Fibroblast of skin of right biceps (primary cell): ENCODE results near the gene YES1.
"Not testable (repeated sequence)": the region's sequence is repeated elsewhere in the genome, so short reads cannot be mapped to it uniquely, and the experiment has no call there.

ENCODE experiments used
- DNase-seq: peaks from one replicate; pipeline ENCODE4 v3.0.0-alpha.2; 2013

YES1 gene

DNA sequence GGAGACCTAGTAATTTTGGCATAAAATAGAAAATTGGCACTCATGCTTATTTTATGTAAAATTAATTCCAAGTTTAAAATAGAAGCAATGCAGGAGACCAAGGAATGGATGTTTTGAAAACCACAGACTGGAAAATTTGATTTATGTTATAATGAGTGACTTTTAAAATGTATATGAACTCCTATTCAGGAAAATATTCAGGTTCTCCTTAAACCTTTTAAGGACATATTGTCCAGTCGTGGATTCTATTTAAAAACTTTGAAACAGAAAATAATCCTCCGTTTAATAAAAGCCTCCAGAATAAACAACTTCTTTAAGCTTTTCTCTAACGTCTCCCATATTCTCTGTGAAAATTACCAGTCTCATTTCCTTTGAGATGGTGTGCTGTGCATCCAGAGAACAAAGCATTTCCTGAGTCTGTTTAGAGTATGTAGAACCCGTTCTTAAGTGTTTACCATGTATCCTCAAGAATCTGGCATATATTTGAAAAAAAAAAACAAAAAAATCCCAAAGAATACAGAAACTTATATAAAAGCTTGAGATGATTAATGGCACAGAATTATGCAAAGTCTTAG lies 8.6 kb upstream of the YES1 start:
- DNase-seq, result peak; percentile 39

GRCh38 chr18:816869-817268 lies 4.8 kb upstream of the YES1 start:
- no peak for DNase-seq

DNA sequence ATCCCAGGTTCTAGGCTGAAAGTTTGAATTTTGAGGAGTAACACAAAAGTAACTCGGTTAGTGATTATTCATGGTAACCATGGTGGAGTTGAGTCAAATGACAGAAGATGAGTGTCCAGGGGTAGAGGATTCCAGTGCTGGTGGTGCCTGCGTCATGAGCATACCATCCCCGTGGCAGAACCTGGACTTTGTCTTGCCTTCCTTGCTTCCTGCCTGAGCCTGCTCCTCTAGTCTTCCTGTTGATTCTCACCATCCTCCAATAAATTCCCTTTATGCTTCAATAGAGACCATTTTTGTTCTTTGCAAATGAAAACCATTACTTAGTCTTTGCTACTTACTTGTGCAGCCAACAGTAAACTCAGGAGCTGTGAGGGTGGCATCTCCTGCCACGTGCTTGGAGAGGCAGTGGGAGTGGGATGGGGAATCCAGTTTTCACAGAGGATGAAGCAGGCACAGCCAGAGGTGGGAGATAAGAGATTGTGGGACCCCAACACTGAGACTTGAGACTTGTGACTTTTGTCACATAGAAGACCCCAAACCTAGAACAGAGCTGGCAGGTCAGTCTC lies 4.1 kb upstream of the YES1 start:
- DNase-seq, result no peak

DNA sequence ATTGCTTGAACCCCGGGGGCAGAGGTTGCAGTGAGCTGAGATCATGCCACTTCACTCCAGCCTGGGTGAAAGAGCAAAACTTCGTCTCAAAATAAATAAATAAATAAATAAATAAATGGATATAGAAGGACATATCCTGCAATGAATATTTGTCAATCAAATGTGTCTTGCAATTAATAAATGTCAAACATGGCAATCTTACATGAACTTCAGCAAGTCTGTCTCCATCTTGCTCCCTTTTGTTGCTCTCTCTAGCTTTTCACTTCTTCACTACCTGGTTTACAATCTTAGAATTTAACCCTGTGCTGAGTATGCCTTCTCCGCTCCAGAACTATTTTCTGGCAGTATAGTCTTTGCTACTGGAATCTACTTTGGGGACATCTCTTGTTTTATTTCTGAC lies 3.3 kb upstream of the YES1 start:
- no peak for DNase-seq

- DNase-seq, result no peak
These were observed 2.5 kb upstream of the YES1 start for GRCh38 chr18:814300-815084.

GRCh38 chr18:813172-814071 lies 1.4 kb upstream of the YES1 start:
- DNase-seq, result peak; percentile 18

- DNase-seq, result peak; percentile 92
These were observed 532 bp upstream of the YES1 start for GRCh38 chr18:812376-813171.

GRCh38 chr18:811182-811891 lies 705 bp downstream of the YES1 start:
- DNase-seq, result peak; percentile 21

DNA sequence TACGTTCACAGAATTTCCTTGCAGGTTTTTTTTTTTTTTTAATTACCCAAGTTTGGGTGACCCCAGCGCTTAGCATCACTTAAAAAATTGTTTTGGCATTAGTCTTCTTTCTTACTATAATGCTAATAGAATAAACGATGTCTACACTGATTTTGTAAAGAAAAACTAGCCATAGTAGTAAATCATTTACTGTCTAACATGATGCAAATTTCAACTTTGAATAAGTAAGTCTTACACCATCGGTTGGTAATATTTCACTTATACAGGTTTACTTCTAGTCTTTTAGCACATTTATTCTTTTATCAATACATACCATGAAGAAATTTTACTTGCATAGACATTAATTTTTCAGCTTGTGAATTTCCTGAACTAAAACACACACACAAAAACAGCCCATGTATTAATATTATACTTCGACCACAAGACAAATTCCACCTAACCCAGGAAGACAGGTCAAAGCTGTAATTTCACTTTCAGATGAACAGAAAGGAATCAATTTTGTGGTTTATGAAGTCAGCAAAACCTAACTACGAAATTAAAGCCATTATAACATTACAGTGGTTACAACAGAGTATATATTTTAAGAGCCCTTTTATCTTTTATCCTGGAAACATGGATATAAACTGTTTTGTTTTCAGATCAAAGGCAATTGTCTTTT lies 1.9 kb downstream of the YES1 start:
- no peak for DNase-seq

- not testable (repeated sequence) for DNase-seq
These were observed 2.8 kb downstream of the YES1 start for GRCh38 chr18:809228-809627.

DNA sequence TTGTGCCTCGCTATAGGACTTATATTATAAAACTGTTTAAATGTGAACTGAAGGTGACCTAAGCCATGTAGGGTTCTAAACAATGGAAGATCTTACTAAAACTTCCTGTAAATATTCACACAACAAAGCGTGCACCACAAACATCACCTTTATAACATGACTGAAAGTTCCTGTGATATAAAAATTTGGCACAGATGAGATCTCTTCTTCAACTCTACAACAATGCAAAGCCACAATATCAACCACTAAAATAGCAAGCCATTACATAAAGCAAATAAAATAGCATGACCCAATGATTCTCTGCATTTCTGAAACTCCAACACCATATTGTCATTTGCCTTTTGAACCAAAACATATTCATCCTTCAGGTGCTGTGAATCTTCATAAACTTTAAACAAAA lies 3.5 kb downstream of the YES1 start:
- no peak for DNase-seq

DNA sequence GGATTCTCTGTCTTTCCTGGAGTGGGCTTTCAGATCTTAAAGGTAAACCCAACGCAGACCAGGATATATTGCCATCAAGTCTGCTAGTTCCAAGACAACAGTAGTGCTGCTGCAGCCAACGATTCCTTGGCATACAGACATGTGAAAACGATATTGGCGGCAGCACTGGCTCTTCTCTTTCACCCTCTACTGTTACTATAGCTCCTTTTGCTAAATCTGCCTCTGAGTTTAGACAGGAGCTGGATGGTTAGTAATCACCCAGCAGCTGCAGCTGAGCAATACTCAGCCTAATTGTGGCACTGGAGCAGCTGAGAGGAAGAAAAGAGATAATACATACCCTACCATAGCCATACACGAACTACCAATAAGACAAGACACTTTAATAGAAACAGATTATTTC lies 4.0 kb downstream of the YES1 start:
- DNase-seq, result peak; percentile 10

DNA sequence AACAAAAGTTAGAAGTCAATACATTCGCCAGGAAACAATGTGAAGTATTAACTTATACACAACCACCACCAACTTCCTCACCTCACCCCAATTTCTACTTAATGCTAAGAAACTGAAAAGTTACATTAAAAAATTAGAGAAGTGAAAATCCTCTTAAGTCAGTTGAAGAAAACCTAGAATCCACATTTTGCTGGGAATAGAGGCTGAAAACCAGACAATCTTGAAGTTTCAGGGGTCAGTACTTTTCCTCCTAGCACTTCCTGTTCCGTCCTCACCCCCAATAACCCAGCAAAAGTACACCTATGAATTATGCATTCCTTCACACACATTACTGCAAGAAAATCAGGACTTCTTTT lies 6.3 kb downstream of the YES1 start:
- no peak for DNase-seq

DNA sequence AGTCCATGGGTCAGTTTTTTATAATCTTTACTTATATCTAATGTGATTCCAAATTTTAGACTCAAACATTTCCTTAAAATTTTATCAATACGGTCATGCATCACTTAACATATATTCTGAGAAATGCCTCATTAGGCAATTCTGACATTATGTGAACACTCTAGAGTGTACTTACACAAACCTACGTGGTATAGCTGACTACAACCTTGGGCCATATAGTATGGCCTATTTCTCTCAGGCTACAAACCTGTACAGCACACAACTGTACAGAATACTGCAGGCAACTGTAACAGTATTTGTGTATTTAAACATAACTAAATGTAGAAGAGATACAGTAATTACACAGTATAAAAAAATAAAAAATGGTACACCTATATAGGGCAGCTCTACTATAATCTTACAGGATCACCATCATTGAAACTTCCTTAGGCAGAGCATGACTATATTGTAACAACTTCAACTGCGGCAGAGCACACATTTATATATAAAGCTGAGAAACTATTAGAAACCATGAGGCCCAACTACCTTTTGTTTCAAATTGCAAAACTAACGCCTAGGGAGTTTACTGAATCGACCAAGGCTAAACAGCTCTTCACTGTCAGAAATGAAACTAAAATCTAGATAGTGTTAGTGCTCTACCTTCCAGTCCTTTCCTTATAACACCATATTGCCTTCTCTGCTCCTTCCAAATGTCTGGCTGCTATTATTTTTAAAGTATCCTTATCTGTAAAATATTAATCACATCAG lies 6.9 kb downstream of the YES1 start:
- DNase-seq, result no peak

DNA sequence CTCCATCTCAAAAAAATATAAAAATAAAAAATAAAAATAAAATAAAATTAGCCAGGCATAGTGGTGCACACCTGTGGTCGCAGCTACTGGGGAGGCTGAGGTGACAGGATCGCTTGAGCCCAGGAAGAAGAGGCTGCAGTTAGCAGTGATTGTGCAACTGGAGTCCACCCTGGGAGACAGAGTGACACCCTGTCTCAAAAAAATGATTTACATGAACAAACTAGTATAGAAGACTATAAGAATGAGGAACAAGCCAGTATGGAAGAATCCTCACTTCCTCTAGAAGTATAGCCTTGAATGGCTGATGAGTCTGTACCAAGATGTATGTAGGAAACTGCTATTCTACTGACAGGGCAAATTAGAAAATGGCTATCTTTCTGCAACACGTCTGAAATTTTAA lies 10.9 kb downstream of the YES1 start:
- no peak for DNase-seq

DNA sequence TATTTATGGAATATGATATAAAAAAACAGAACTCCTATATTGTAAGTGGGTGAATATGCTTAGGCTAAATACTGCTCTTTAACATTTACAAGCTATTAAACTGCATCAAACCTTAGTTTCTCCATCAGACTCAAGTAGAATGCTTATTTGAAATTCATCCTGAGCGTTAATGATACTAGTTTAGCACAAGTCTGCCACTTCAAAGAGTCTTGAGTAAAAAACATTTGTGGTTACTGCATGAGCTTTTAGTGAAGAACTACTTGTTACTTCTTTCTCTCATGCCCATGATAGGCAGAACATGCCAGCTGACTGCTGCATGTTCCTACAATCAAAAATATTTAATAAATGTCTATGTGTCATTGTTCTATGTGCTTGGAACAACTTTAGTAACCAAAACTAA lies 12.1 kb downstream of the YES1 start:
- no peak for DNase-seq

- not testable (repeated sequence) for DNase-seq
These were observed 16.7 kb downstream of the YES1 start for GRCh38 chr18:795383-795782.

- DNase-seq, result no peak
These were observed 22.6 kb downstream of the YES1 start for GRCh38 chr18:789397-789796.

DNA sequence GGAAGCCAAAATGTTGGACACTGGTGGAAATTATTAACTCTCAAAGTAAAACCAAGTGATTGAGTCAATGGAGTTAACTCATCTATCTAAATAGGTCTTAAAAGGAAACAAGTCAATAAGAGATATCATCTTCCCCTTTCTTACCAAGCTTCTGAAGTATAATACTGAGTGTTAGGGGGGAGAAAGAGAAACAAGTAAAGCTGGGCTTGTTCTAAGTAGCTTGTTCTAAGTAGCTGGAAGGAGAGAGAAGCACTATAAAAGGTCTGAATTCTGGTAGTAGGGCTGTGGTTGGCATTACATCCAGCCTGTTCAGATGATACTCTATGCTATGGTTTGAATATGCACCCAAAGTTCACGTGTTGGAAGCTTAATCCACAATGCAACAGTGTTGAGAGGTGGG lies 26.8 kb downstream of the YES1 start:
- DNase-seq, result no peak

GRCh38 chr18:784470-785172 lies 27.4 kb downstream of the YES1 start:
- no peak for DNase-seq
